ENCODE data around the gene TEX12.

Gene TEX12

DNA sequence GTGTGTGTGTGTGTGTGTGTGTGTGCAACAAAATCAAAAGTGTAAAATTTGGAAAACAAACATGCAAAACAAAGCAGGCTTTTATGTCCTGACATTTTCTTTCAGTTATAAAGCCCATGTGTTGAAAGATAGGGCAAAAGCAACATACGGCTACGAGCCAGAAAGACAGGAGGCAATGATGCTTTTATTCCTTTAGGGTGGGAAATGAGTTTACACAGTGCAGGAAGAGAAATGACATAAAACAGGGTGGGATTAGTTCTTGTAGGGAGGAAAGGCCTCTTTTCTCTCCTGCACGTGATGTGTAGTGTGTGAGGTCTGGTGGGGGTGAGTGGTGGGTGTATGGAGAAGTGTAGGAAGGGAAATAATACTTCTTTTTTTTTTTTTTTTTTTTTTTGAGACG lies 32.7 kb upstream of the TEX12 start:
- no peak for DNase-seq (ENCODE audit: low read depth, low spot score)
- no peaks in the 10 kb centered on the region for H3K9me3 ChIP-seq (ENCODE audit: low read depth, low read length)
- TF ChIP-seq FOXP2 (optimal IDR thresholded peaks at IDR 0.05; ENCODE audit: control extremely low read depth, extremely low read length, insufficient read depth) = no peak
- no peak for TF ChIP-seq EZH2 (IDR thresholded peaks at IDR 0.05)
- no peak for TF ChIP-seq POLR2AphosphoS5 (IDR thresholded peaks at IDR 0.05; ENCODE audit: borderline replicate concordance, low read depth, low read length)

GRCh38 chr11:112143597-112143996 lies 23.6 kb upstream of the TEX12 start:
- TF ChIP-seq FOXP2 (optimal IDR thresholded peaks at IDR 0.05; ENCODE audit: control extremely low read depth, extremely low read length, insufficient read depth) (no peak), POLR2AphosphoS5 (IDR thresholded peaks at IDR 0.05; ENCODE audit: borderline replicate concordance, low read depth, low read length) (no peak), EZH2 (IDR thresholded peaks at IDR 0.05) (no peak)
- DNase-seq (ENCODE audit: low read depth, low spot score) = no peak
- Histone ChIP-seq H3K27ac (no peak overlapping the region), H3K9me3 (ENCODE audit: low read depth, low read length) (no peaks in the 10 kb centered on the region), H3K36me3 (ENCODE audit: insufficient read depth, low read length) (no peaks in the 10 kb centered on the region), H3K9ac (ENCODE audit: insufficient read length) (no peak overlapping the region), H3K4me3 (no peak overlapping the region)

More for the DNA sequence above, 32.7 kb upstream of the TEX12 start:
- Histone ChIP-seq H3K36me3 (ENCODE audit: insufficient read depth, low read length) (no peaks in the 10 kb centered on the region), H3K4me3 (no peak overlapping the region), H3K9ac (ENCODE audit: insufficient read length) (no peak overlapping the region), H3K27ac (no peak overlapping the region)

DNA sequence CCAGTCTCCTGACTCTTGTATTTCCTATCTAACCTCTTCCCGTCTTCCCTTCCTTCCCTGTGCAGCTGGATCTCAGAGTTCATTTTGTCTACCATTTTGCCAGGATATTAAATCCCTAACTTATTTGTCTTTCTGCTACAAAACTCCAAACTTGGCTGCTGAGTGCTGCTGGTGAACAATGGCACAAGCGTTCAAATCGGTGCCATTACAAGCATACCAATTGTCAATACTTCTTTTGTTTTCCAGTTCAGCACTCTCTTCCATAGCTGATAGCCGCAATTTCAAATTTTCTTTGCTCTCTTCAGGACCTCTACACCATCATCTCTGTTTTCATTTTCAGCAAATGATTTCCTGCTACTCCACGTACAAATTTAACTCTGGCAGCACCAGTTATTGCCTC lies 16.7 kb upstream of the TEX12 start:
- no peaks in the 10 kb centered on the region for H3K36me3 ChIP-seq (ENCODE audit: insufficient read depth, low read length)
- no peak for TF ChIP-seq FOXP2 (optimal IDR thresholded peaks at IDR 0.05; ENCODE audit: control extremely low read depth, extremely low read length, insufficient read depth)
- DNase-seq (ENCODE audit: low read depth, low spot score) = no peak
- H3K4me3 ChIP-seq = no peak overlapping the region
- H3K9ac ChIP-seq (ENCODE audit: insufficient read length) = no peak overlapping the region
- H3K27ac ChIP-seq = no peak overlapping the region
- no peaks in the 10 kb centered on the region for H3K9me3 ChIP-seq (ENCODE audit: low read depth, low read length)

- no peaks in the 10 kb centered on the region for H3K36me3 ChIP-seq (ENCODE audit: insufficient read depth, low read length)
- no peak overlapping the region for H3K9ac ChIP-seq (ENCODE audit: insufficient read length)
- H3K4me3 ChIP-seq = no peak overlapping the region
- TF ChIP-seq POLR2AphosphoS5 (IDR thresholded peaks at IDR 0.05; ENCODE audit: borderline replicate concordance, low read depth, low read length) (no peak), FOXP2 (optimal IDR thresholded peaks at IDR 0.05; ENCODE audit: control extremely low read depth, extremely low read length, insufficient read depth) (no peak), EZH2 (IDR thresholded peaks at IDR 0.05) (no peak)
- H3K27ac ChIP-seq = no peak overlapping the region
- no peak for DNase-seq (ENCODE audit: low read depth, low spot score)
- H3K9me3 ChIP-seq (ENCODE audit: low read depth, low read length) = no peaks in the 10 kb centered on the region
Measured at GRCh38 chr11:112156153-112156955, 10.8 kb upstream of the TEX12 start.

- no peaks in the 10 kb centered on the region for H3K36me3 ChIP-seq (ENCODE audit: insufficient read depth, low read length)
- H3K9me3 ChIP-seq (ENCODE audit: low read depth, low read length) = no peaks in the 10 kb centered on the region
- H3K9ac ChIP-seq (ENCODE audit: insufficient read length) = no peak overlapping the region
- no peak overlapping the region for H3K4me3 ChIP-seq
- TF ChIP-seq POLR2AphosphoS5 (IDR thresholded peaks at IDR 0.05; ENCODE audit: borderline replicate concordance, low read depth, low read length) (no peak), EZH2 (IDR thresholded peaks at IDR 0.05) (no peak), FOXP2 (optimal IDR thresholded peaks at IDR 0.05; ENCODE audit: control extremely low read depth, extremely low read length, insufficient read depth) (no peak)
- DNase-seq (ENCODE audit: low read depth, low spot score) = no peak
- no peak overlapping the region for H3K27ac ChIP-seq
Measured at GRCh38 chr11:112156956-112157766, 10.0 kb upstream of the TEX12 start.

DNA sequence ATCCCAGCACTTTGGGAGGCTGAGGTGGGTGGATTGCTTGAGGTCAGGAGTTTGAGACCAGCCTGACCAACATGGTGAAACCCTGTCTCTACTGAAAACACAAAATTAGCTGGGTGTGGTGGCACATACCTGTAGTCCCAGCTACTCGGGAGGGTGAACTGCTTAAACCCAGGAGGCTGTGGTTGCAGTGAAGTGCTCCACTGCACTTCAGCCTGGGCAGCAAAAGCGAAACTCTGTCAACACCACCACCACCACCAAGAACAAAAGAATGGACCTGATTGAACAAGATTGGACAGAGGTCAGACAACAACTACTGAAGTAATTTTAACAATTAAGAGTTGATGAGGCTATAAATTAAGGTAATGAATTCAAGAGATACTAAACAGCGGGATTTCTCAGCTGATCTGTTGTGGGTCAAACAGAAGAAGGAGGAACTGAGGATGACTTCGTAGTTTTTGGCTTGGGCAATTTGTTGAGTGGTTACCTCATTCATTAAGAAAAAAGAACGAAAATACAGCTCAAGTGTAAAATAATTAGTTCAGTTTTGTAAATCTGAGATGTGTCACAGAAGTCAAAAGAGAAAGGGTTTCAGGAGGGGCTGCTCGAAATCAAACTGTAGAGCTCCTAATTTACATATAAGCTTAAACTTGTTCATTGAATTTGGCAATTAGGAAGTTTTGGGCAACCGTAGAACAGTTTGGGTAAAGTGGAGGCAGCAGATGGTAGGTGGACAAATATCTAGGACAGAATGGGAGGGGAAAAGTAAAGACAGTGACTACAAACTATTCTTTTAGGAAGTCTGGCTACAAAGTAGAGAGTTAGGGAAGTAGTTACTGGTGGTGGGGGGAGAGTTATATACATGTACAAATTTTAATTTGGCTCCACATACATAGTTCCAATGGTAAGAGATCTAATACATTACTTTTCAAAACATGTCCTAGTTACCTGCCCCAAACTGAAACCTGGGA lies 7.8 kb upstream of the TEX12 start:
- Histone ChIP-seq H3K36me3 (ENCODE audit: insufficient read depth, low read length) (no peaks in the 10 kb centered on the region), H3K9ac (ENCODE audit: insufficient read length) (no peak overlapping the region), H3K9me3 (ENCODE audit: low read depth, low read length) (no peaks in the 10 kb centered on the region), H3K27ac (no peak overlapping the region), H3K4me3 (no peak overlapping the region)
- TF ChIP-seq EZH2 (IDR thresholded peaks at IDR 0.05) (no peak), FOXP2 (optimal IDR thresholded peaks at IDR 0.05; ENCODE audit: control extremely low read depth, extremely low read length, insufficient read depth) (no peak), POLR2AphosphoS5 (IDR thresholded peaks at IDR 0.05; ENCODE audit: borderline replicate concordance, low read depth, low read length) (no peak)
- DNase-seq (ENCODE audit: low read depth, low spot score) = no peak

- Histone ChIP-seq H3K36me3 (ENCODE audit: insufficient read depth, low read length) (no peaks in the 10 kb centered on the region), H3K9ac (ENCODE audit: insufficient read length) (no peak overlapping the region), H3K27ac (no peak overlapping the region), H3K9me3 (ENCODE audit: low read depth, low read length) (no peaks in the 10 kb centered on the region), H3K4me3 (no peak overlapping the region)
- DNase-seq (ENCODE audit: low read depth, low spot score) = no peak
- no peak for TF ChIP-seq EZH2 (IDR thresholded peaks at IDR 0.05)
Measured at GRCh38 chr11:112160091-112160848, 6.9 kb upstream of the TEX12 start.
